MM.1S (cell line): ENCODE measurements around the gene AMPD2.
"Not testable (repeated sequence)": the region's sequence is repeated elsewhere in the genome, so short reads cannot be mapped to it uniquely, and the experiment has no call there.

Experiments used
- DNase-seq: peaks from one replicate; pipeline ENCODE4 v3.0.0-alpha.2; 2015
- H2AFZ ChIP-seq: fragments of 300-600 bp; sonication (generic); 2 replicates; pipeline ENCODE4 v1.6.0; 2016; ENCODE audit warnings: antibody characterized with exemption, low read length
- H3F3A ChIP-seq: fragments of 300-600 bp; sonication (generic); 2 replicates; pipeline ENCODE4 v1.6.1; 2016; ENCODE audit warnings: mild to moderate bottlenecking, antibody characterized with exemption, low read length, moderate library complexity, mixed read lengths; ENCODE audit not compliant: insufficient read depth
- H3K27ac ChIP-seq: fragments of 300-600 bp; sonication (generic); 2 replicates; pipeline ENCODE4 v1.5.1; 2016; ENCODE audit warnings: mild to moderate bottlenecking, low read length
- H3K27me3 ChIP-seq: fragments of 300-600 bp; sonication (generic); replicated peaks from 2 replicates; pipeline ENCODE4 v1.6.0; 2016; ENCODE audit warnings: low read length; ENCODE audit not compliant: insufficient read depth
- H3K36me3 ChIP-seq: fragments of 300-600 bp; sonication (generic); replicated peaks from 2 replicates; pipeline ENCODE4 v1.6.1; 2016; ENCODE audit warnings: mild to moderate bottlenecking, low read length, mixed read lengths; ENCODE audit not compliant: insufficient read depth
- H3K4me1 ChIP-seq: fragments of 300-600 bp; sonication (generic); 2 replicates; pipeline ENCODE4 v1.6.1; 2016; ENCODE audit warnings: low read length, mixed read lengths
- H3K4me2 ChIP-seq: fragments of 300-600 bp; sonication (generic); 2 replicates; pipeline ENCODE4 v1.6.0; 2016; ENCODE audit warnings: low read depth, low read length
- H3K4me3 ChIP-seq: fragments of 300-600 bp; sonication (generic); 2 replicates; pipeline ENCODE4 v1.5.1; 2016; ENCODE audit warnings: low read length, mixed read lengths
- H3K79me2 ChIP-seq: fragments of 300-600 bp; sonication (generic); 2 replicates; pipeline ENCODE4 v1.6.1; 2016; ENCODE audit warnings: mixed run types, low read length, mixed read lengths
- H3K9ac ChIP-seq: fragments of 300-600 bp; sonication (generic); 2 replicates; pipeline ENCODE4 v1.6.1; 2016; ENCODE audit warnings: low read length, mixed read lengths
- H3K9me2 ChIP-seq: fragments of 300-600 bp; sonication (generic); replicated peaks from 2 replicates; pipeline ENCODE4 v1.6.1; 2016; ENCODE audit warnings: mild to moderate bottlenecking, low read length, mixed read lengths; ENCODE audit not compliant: insufficient read depth
- H3K9me3 ChIP-seq: fragments of 300-600 bp; sonication (generic); replicated peaks from 2 replicates; pipeline ENCODE4 v1.6.1; 2016; ENCODE audit warnings: mild to moderate bottlenecking, low read length, mixed read lengths; ENCODE audit not compliant: insufficient read depth
- H4K20me1 ChIP-seq: fragments of 300-600 bp; sonication (generic); 2 replicates; pipeline ENCODE4 v1.6.1; 2016; ENCODE audit warnings: mild to moderate bottlenecking, low read length, moderate library complexity, mixed read lengths; ENCODE audit not compliant: insufficient read depth
- EZH2 ChIP-seq: fragments of 300-600 bp; sonication (generic); optimal IDR thresholded peaks from 2 replicates; pipeline ENCODE3; 2017; ENCODE audit warnings: low read depth, mild to moderate bottlenecking, antibody characterized with exemption, low read length, mixed read lengths
- EZH2phosphoT487 ChIP-seq: fragments of 300-600 bp; sonication (generic); IDR thresholded peaks from 2 replicates; pipeline ENCODE4 v1.6.1; 2018; ENCODE audit warnings: antibody characterized with exemption, low read length
- TF ChIP-seq, protein P1 (sequence below): fragments of 300-600 bp; sonication (generic); IDR thresholded peaks from 2 replicates; pipeline ENCODE4 v1.5.1; 2016; ENCODE audit warnings: antibody characterized with exemption, low read length, mixed read lengths

Gene AMPD2

GRCh38 chr1:109671067-109671466, 51.4 kb downstream of the AMPD2 start:
- peak overlapping the region; percentile 13; the same call in 1 of the 2 replicates for H3K27ac ChIP-seq
- no peaks in the 10 kb centered on the region for H3K27me3 ChIP-seq
- no peak overlapping the region for H3K9ac ChIP-seq
- no peaks in the 10 kb centered on the region for H3F3A ChIP-seq
- H2AFZ ChIP-seq: no peak overlapping the region
- no peaks in the 10 kb centered on the region for H3K9me2 ChIP-seq
- no peaks in the 10 kb centered on the region for H3K79me2 ChIP-seq
- H3K36me3 ChIP-seq: no peaks in the 10 kb centered on the region
- H3K9me3 ChIP-seq: no peaks in the 10 kb centered on the region
- TF ChIP-seq EZH2phosphoT487 (no peak), EZH2 (no peak)
- TF ChIP-seq, protein P1, sequence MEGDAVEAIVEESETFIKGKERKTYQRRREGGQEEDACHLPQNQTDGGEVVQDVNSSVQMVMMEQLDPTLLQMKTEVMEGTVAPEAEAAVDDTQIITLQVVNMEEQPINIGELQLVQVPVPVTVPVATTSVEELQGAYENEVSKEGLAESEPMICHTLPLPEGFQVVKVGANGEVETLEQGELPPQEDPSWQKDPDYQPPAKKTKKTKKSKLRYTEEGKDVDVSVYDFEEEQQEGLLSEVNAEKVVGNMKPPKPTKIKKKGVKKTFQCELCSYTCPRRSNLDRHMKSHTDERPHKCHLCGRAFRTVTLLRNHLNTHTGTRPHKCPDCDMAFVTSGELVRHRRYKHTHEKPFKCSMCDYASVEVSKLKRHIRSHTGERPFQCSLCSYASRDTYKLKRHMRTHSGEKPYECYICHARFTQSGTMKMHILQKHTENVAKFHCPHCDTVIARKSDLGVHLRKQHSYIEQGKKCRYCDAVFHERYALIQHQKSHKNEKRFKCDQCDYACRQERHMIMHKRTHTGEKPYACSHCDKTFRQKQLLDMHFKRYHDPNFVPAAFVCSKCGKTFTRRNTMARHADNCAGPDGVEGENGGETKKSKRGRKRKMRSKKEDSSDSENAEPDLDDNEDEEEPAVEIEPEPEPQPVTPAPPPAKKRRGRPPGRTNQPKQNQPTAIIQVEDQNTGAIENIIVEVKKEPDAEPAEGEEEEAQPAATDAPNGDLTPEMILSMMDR: no peak
- H3K4me1 ChIP-seq: peaks cover 11% of the 10 kb centered on the region
- peak; percentile 36 for DNase-seq
- H3K4me3 ChIP-seq: no peak overlapping the region
- H4K20me1 ChIP-seq: no peaks in the 10 kb centered on the region
- H3K4me2 ChIP-seq: no peak overlapping the region

- not testable (repeated sequence) for H3K4me2 ChIP-seq, H3K27ac ChIP-seq, H3K27me3 ChIP-seq, H4K20me1 ChIP-seq, H3K9me3 ChIP-seq, H2AFZ ChIP-seq, H3K36me3 ChIP-seq, H3K79me2 ChIP-seq, H3K9ac ChIP-seq, DNase-seq, H3K9me2 ChIP-seq, H3K4me3 ChIP-seq, H3F3A ChIP-seq
- H3K4me1 ChIP-seq: peaks cover 11% of the 10 kb centered on the region
Measured at GRCh38 chr1:109673861-109674260, 54.2 kb downstream of the AMPD2 start.

DNA sequence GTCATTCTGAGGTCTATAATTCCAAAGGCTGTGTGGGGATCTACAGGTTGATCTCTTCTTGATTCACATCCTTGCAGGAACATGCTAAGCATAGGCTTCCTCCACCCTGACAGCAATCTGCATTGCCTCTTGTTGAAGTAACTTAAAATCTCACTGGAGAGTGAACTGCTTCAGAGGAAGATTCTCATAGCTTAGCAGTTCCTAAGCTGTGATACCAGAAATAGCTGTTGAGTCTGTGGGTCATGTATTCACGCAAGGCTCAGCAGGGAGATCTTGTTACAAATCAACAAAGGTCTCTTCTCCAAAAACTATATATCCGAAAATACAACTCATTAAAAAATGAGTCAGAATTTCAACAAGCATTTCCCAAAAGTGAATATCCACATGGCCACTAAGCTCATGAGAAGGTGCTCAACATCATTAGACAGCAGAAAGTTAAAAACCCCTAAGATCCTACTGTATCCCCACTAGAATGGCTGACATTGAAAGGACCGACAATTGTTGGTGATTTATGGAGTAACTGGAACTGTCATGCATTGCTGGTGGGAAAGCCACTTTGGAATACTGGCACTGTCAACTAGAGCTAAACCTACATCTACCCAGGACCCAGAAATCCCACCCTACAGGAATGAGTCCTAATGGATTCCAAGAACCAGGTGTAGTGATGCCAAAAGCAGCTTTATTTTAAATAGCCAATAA, 57.2 kb downstream of the AMPD2 start:
- H2AFZ ChIP-seq: not testable (repeated sequence)

GRCh38 chr1:109677459-109677858, 57.8 kb downstream of the AMPD2 start:
- no peaks in the 10 kb centered on the region for H3K9me2 ChIP-seq

More for the DNA sequence above, 57.2 kb downstream of the AMPD2 start:
- not testable (repeated sequence) for H4K20me1 ChIP-seq, H3F3A ChIP-seq, H3K9me3 ChIP-seq, H3K4me2 ChIP-seq, H3K9me2 ChIP-seq, H3K4me3 ChIP-seq, DNase-seq, H3K36me3 ChIP-seq, H3K4me1 ChIP-seq, H3K27ac ChIP-seq, H3K79me2 ChIP-seq, H3K9ac ChIP-seq, H3K27me3 ChIP-seq

DNA sequence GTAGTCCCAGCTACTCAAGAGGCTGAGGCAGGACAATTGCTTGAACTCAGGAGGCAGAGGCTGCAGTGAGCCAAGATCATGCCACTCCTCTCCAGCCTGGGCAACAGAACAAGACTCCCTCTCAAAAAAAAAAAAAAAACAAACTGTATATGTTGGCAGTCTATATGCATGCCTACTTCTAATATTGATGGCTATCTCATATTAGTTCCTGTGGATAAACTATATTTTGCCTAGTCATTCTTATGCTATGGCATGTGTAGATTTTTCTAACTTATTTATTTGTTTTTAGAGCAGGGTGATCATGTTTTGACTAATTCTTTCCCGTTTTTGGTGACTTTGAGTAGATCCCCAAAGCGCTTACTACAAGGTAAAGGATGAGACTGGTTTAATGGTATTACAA, 59.0 kb downstream of the AMPD2 start:
- not testable (repeated sequence) for H3K9me2 ChIP-seq, H3K27ac ChIP-seq, DNase-seq, H3F3A ChIP-seq, H3K4me1 ChIP-seq, H3K79me2 ChIP-seq, H4K20me1 ChIP-seq, H3K9me3 ChIP-seq, H2AFZ ChIP-seq, H3K9ac ChIP-seq, H3K27me3 ChIP-seq, H3K4me3 ChIP-seq, H3K36me3 ChIP-seq, H3K4me2 ChIP-seq

More at GRCh38 chr1:109677459-109677858, 57.8 kb downstream of the AMPD2 start:
- Histone ChIP-seq H3K9ac (no peak overlapping the region), H3K9me3 (no peaks in the 10 kb centered on the region), H3K79me2 (no peaks in the 10 kb centered on the region), H3F3A (no peaks in the 10 kb centered on the region), H2AFZ (no peak overlapping the region), H3K27ac (no peak overlapping the region), H3K36me3 (no peaks in the 10 kb centered on the region), H3K4me3 (no peak overlapping the region), H3K27me3 (no peaks in the 10 kb centered on the region), H3K4me1 (no peaks in the 10 kb centered on the region), H3K4me2 (no peak overlapping the region), H4K20me1 (no peaks in the 10 kb centered on the region)
- DNase-seq: no peak
- TF ChIP-seq EZH2 (no peak), EZH2phosphoT487 (no peak)
- TF ChIP-seq, protein P1: no peak
